OCI-LY1 (cell line): ENCODE data around the gene PHRF1.

ENCODE experiments used
- H2AFZ ChIP-seq: fragments of 200-600 bp; sonication (generic), shearing (Covaris generic); 2 replicates; pipeline ENCODE4 v1.6.0; 2014; ENCODE audit warnings: antibody characterized with exemption, mild to moderate bottlenecking, low read length
- H3F3A ChIP-seq: fragments of 200-600 bp; sonication (generic), shearing (Covaris generic); 2 replicates; pipeline ENCODE4 v1.6.0; 2014; ENCODE audit warnings: mild to moderate bottlenecking, antibody characterized with exemption, low read length, moderate library complexity; ENCODE audit not compliant: insufficient read depth
- H3K27ac ChIP-seq: fragments of 200-600 bp; sonication (generic); 2 replicates; pipeline ENCODE4 v1.5.1; 2014; ENCODE audit warnings: low read length, mixed run types, mild to moderate bottlenecking, low read depth; ENCODE audit not compliant: poor library complexity, severe bottlenecking
- H3K27me3 ChIP-seq: fragments of 200-600 bp; sonication (generic); 2 replicates; pipeline ENCODE4 v1.6.0; 2014; ENCODE audit warnings: antibody characterized with exemption, mild to moderate bottlenecking, low read length, moderate library complexity; ENCODE audit not compliant: insufficient read depth
- H3K36me3 ChIP-seq: fragments of 200-600 bp; sonication (generic); 2 replicates; pipeline ENCODE4 v1.6.1; 2014; ENCODE audit warnings: mild to moderate bottlenecking, antibody characterized with exemption, low read length, moderate library complexity, mixed read lengths; ENCODE audit not compliant: insufficient read depth
- H3K4me1 ChIP-seq: fragments of 200-600 bp; sonication (generic); 2 replicates; pipeline ENCODE4 v1.5.1; 2014; ENCODE audit warnings: mild to moderate bottlenecking, low read length, moderate library complexity; ENCODE audit not compliant: insufficient read depth, severe bottlenecking
- H3K4me2 ChIP-seq: fragments of 200-600 bp; sonication (generic), shearing (Covaris generic); 2 replicates; pipeline ENCODE4 v1.6.1; 2014; ENCODE audit warnings: low read length
- H3K4me3 ChIP-seq: fragments of 200-600 bp; sonication (generic); 2 replicates; pipeline ENCODE4 v1.5.1; 2014; ENCODE audit warnings: low read length, low read depth, mild to moderate bottlenecking, mixed read lengths; ENCODE audit not compliant: poor library complexity, severe bottlenecking
- H3K79me2 ChIP-seq: fragments of 200-600 bp; shearing (Covaris generic); 2 replicates; pipeline ENCODE4 v1.6.1; 2016; ENCODE audit warnings: mixed run types, low read length, mixed read lengths; ENCODE audit not compliant: insufficient read depth
- H3K9ac ChIP-seq: fragments of 200-600 bp; sonication (generic), shearing (Covaris generic); 2 replicates; pipeline ENCODE4 v1.6.1; 2014; ENCODE audit warnings: mild to moderate bottlenecking, low read length, mixed read lengths
- H3K9me2 ChIP-seq: fragments of 200-600 bp; sonication (generic), shearing (Covaris generic); 2 replicates; pipeline ENCODE4 v1.6.1; 2014; ENCODE audit warnings: low read depth, mild to moderate bottlenecking, low read length, mixed read lengths
- H3K9me3 ChIP-seq: fragments of 200-600 bp; shearing (Covaris generic); 2 replicates; pipeline ENCODE4 v1.6.1; 2014; ENCODE audit warnings: low read length, mixed read lengths
- H4K20me1 ChIP-seq: fragments of 200-600 bp; sonication (generic), shearing (Covaris generic); 2 replicates; pipeline ENCODE4 v1.6.0; 2016; ENCODE audit warnings: mild to moderate bottlenecking, low read length; ENCODE audit not compliant: insufficient read depth
- EZH2 ChIP-seq: fragments of 200-600 bp; sonication (generic), shearing (Covaris generic); IDR thresholded peaks from 2 replicates; pipeline ENCODE4 v1.8.0; 2017; ENCODE audit warnings: borderline replicate concordance, mixed run types, mild to moderate bottlenecking, antibody characterized with exemption, low read length, moderate library complexity, mixed read lengths
- TF ChIP-seq, protein P1 (sequence below): fragments of 200-600 bp; sonication (generic), shearing (Covaris generic); IDR thresholded peaks from 2 replicates; pipeline ENCODE4 v1.5.1; 2017; ENCODE audit warnings: mild to moderate bottlenecking, antibody characterized with exemption, low read length, moderate library complexity, mixed read lengths

The PHRF1 gene

GRCh38 chr11:551131-551530 is 25.1 kb upstream of the PHRF1 start:
- H3K9me3 ChIP-seq, result no peaks in the 10 kb centered on the region
- no peaks in the 10 kb centered on the region; the same call in 1 of the 2 replicates for H3K36me3 ChIP-seq
- TF ChIP-seq, protein P1, sequence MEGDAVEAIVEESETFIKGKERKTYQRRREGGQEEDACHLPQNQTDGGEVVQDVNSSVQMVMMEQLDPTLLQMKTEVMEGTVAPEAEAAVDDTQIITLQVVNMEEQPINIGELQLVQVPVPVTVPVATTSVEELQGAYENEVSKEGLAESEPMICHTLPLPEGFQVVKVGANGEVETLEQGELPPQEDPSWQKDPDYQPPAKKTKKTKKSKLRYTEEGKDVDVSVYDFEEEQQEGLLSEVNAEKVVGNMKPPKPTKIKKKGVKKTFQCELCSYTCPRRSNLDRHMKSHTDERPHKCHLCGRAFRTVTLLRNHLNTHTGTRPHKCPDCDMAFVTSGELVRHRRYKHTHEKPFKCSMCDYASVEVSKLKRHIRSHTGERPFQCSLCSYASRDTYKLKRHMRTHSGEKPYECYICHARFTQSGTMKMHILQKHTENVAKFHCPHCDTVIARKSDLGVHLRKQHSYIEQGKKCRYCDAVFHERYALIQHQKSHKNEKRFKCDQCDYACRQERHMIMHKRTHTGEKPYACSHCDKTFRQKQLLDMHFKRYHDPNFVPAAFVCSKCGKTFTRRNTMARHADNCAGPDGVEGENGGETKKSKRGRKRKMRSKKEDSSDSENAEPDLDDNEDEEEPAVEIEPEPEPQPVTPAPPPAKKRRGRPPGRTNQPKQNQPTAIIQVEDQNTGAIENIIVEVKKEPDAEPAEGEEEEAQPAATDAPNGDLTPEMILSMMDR, result no peak
- TF ChIP-seq EZH2, result no peak
- H3K79me2 ChIP-seq, result no peaks in the 10 kb centered on the region
- H3K27me3 ChIP-seq, result peaks cover 3% of the 10 kb centered on the region; the same call in 1 of the 2 replicates
- H2AFZ ChIP-seq, result no peak overlapping the region
- no peak overlapping the region for H3K27ac ChIP-seq
- H3K9me2 ChIP-seq, result no peaks in the 10 kb centered on the region
- no peak overlapping the region for H3K4me2 ChIP-seq
- H3K9ac ChIP-seq, result no peak overlapping the region
- no peaks in the 10 kb centered on the region for H4K20me1 ChIP-seq
- no peak overlapping the region for H3K4me3 ChIP-seq
- H3K4me1 ChIP-seq, result peaks cover 18% of the 10 kb centered on the region
- no peaks in the 10 kb centered on the region for H3F3A ChIP-seq

DNA sequence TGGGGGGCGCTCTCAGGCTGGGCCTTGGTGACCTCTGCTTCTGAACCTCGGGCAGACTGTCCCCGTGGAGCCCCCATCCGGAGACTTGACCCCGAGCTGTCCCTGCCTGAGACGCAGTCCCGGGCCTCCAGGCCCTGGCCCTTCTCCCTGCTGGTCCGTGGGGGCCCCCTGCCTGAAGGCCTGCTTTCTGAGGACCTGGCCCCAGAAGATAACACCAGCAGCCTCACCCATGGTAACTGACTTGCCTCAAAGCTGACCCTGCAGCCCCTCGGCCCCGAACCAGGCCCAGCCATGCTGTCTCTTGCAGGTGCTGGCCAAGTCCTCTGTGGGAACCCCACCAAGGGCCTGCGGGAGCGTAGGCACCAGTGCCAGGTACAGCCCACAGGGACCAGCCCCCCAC is 24.7 kb upstream of the PHRF1 start:
- TF ChIP-seq, protein P1, result no peak
- TF ChIP-seq EZH2, result no peak
- no peaks in the 10 kb centered on the region for H3F3A ChIP-seq
- H3K79me2 ChIP-seq, result no peaks in the 10 kb centered on the region
- H2AFZ ChIP-seq, result no peak overlapping the region
- H3K4me3 ChIP-seq, result no peak overlapping the region
- no peak overlapping the region for H3K27ac ChIP-seq
- no peaks in the 10 kb centered on the region for H3K9me2 ChIP-seq
- peaks cover 18% of the 10 kb centered on the region for H3K4me1 ChIP-seq
- no peak overlapping the region for H3K4me2 ChIP-seq
- no peaks in the 10 kb centered on the region for H4K20me1 ChIP-seq
- H3K9ac ChIP-seq, result no peak overlapping the region
- peaks cover 3% of the 10 kb centered on the region; the same call in 1 of the 2 replicates for H3K27me3 ChIP-seq
- no peaks in the 10 kb centered on the region; the same call in 1 of the 2 replicates for H3K36me3 ChIP-seq
- no peaks in the 10 kb centered on the region for H3K9me3 ChIP-seq

DNA sequence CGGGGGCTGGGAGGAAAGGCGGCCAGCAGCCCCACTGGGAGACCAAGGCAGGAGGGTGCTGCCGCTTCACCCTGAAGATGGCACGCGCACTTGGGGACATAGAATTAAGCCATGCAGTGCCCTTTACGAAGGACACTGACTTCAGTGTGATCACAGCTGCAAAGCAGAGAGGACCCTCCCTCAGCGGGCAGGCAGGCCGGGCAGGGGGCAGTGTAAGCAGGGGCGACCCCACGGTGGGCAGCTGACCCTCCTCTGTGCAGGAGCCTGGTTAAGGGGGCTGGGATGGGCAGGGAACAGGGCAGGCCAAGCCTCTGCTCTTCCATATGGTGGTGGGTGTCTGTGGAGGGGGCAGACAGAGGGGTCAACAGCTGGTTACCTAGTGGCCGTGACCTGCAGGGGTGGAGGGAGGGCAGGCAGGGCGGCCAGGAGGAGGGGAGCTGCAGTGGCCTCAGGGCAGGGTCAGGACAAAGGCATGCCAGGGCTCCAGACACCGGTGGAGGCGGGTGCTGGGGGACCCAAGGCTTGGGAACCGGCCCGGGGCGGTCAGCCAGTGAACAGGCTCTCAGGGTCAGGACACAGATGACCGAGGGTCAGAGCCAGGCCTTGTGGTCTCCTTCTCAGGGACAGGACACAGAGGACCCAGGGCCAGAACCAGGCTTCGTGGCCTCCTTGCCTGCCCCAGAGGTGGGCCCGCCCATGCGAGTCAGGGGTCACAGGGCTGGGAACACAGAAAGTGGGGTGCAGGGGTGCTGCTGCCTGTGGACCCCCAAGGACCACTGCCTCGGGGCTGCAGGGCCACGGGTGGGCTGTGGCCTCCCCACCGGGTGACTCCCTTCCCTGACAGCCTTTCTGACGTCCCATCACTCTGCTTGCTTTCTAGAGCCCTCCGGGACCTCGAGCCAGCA is 22.9 kb upstream of the PHRF1 start:
- no peaks in the 10 kb centered on the region for H3K9me2 ChIP-seq
- H3K9ac ChIP-seq, result no peak overlapping the region
- no peaks in the 10 kb centered on the region for H3K79me2 ChIP-seq
- H3K9me3 ChIP-seq, result no peaks in the 10 kb centered on the region
- H3K4me3 ChIP-seq, result no peak overlapping the region
- no peak overlapping the region for H2AFZ ChIP-seq
- no peaks in the 10 kb centered on the region for H3F3A ChIP-seq
- H3K36me3 ChIP-seq, result no peaks in the 10 kb centered on the region
- H3K4me2 ChIP-seq, result no peak overlapping the region
- peaks cover 18% of the 10 kb centered on the region for H3K4me1 ChIP-seq
- TF ChIP-seq, protein P1, result no peak
- TF ChIP-seq EZH2, result no peak
- H3K27ac ChIP-seq, result no peak overlapping the region
- H3K27me3 ChIP-seq, result peaks cover 7% of the 10 kb centered on the region
- H4K20me1 ChIP-seq, result no peaks in the 10 kb centered on the region
